M059J (cell line): ENCODE measurements around the gene DNAJB12. TPM values are rescaled to one million over a fixed set of nuclear protein-coding genes. Genes with fewer than 3 reads are reported as not detected.
"Not testable (repeated sequence)": the region's sequence is repeated elsewhere in the genome, so short reads cannot be mapped to it uniquely, and the experiment has no call there.

ENCODE experiments used
- DNase-seq: peaks from one replicate; pipeline ENCODE4 v3.0.0-alpha.2; 2012; ENCODE audit warnings: low read depth
- total RNA-seq: library from RNA; depleted of rRNA; stranded (reverse); fragments of >200 nt; shearing (Covaris generic); gene quantifications from 2 replicates; pipeline ENCODE4 v1.2.3, GENCODE V29; 2014

DNAJB12 gene
- total RNA-seq, 1 experiment from 2014 or later = 31.5 TPM

DNA sequence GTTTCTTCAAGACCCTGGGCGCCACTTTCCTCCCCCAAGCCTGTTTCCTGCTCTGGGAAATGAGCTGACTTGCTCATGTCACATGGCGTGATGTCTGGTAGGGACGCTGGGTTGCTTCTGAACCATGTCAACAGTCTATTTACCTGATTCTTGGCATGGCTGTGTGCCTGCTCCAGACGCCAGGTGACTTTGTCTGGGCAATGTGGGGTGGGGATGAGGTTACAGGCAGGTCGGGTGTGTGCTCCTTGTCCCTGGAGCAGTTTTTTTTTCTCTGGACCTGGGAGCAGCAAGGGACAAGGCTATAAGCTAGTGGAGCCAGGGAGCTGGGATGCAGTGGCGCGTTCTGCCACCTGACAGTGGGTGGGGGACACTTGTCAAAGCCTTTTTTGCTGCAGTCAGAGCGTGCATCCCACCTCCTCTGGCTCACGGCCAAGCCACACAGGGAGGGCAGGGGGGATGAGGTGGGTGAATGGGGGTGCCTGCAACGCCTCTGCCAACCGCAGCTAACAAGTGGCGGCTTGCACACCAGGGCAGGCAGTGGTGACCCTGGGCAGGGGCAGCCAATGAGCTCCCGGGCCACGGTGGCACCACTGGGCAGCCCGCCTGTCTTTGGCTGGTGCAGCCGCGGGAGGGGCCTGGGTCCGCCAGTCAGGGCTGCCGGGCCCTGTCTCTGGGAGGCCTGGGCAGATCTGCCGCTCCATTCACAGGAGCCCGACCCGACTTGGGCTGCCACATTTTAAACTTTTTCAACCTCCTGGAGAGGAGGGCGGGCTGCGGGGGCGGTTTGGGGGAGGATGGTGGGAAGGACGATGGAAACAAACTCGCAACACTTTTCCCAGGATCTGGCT is 22.9 kb downstream of the DNAJB12 start:
- peak; percentile 88 for DNase-seq

DNA sequence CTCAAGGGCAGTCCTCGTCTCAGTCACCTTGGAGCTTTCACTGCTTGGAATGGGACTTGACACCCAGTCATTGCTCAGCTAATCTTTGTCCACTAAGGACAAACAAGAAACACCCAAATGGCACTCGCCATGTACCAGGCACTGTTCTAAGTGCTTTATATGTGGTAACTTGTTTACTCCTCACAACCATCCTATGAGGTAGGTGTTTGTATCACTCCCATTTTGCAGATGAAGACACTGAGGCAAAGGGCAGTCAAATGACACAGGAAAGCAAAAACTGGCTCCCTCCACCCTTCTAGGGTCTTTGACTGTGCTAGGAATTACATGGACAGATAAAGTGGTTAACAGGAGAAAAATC is 24.7 kb downstream of the DNAJB12 start:
- no peak for DNase-seq

DNA sequence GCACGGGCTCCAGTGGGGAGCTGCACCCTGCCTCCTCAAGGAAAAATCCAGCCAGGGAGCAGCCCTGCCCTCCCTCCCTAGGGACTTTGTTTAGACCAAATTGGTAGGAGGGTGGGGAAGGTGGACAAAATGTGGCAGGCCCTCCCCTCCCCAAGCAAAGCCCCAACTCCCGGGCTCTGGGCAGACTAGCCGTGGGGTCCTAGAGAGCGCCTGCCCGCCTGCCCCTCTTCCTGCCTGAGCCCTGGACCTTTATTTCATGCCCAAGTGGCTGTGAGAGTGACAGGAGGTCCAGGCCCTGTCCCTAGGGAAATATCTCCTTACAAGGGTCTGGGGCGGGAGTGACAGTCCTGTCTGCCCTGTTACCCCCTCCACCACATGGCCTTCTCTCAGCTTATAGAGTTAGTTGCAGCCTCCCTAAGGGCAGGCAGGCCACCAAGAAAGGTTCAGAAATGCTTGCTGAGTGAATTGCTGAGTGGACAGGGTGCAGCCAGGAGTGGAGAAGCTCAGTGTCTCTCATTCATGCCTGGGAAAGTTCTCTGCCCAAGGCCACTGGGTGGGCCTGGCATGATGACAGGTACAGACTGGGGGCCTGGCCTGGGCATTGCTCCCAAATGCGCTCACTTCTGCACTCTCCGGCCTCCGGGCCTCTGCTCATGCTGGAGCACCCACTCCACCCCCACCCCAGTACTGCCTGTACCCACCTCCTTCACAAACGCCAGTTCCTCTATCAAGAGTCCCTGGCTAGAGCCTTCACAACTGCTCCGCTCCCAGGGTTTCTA is 25.2 kb downstream of the DNAJB12 start:
- DNase-seq = no peak

DNA sequence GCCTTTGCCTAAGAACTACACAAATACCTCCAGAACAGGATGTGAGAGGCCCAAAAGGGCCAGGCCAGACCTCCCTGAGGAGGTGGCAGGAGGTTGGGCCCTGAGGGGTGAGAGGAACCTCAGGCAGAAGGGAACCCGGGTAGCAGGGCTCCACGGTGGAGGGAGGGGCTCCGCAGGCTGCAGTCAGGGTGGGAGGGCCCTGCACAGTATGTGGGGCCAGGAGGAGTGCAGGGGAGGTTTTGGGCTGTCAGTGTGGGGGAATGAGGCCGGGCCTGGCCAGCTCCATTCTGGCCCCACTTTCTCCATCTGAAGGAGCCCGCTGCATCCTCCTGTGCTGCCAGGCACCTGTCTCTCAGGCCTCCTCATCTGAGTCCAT is 25.9 kb downstream of the DNAJB12 start:
- no peak for DNase-seq

DNA sequence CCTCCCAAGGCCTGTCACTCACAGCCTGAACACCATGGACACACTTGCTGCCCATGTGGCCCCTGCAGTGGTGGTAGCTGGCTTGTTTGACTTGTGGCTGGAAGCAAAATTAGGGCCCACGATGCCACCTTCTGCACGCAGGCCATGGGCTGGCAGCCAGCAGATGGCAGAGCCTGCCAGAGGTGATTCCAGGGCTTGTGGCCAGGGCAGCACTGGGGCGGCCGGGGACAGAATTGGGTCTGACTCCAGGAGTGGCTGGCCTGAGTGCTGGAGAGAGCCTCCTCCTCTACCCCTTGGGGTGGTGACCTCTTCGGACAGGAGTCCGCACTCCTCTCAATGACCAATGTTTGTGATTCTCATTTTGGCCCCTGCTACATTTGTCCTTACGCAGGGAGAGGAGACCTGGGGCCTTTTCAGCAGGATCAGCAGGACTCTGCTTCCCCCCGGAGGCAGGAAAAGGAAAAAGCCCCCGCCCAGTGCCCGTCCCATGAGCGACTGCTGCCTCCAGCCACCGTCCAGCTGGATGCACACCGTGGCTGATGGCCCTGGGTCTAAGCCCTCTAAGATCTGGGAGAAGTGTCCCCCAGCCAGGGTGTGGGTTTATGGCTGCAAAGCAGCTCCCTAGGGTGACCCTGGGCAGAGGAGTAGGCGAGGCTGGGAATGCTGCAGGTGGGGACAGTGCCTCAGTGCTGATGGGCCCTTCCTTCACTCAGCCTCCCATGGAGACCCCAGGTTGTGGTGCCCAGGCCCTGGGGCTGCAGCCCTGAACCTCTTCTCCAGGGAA is 26.5 kb downstream of the DNAJB12 start:
- peak; percentile 70 for DNase-seq

DNA sequence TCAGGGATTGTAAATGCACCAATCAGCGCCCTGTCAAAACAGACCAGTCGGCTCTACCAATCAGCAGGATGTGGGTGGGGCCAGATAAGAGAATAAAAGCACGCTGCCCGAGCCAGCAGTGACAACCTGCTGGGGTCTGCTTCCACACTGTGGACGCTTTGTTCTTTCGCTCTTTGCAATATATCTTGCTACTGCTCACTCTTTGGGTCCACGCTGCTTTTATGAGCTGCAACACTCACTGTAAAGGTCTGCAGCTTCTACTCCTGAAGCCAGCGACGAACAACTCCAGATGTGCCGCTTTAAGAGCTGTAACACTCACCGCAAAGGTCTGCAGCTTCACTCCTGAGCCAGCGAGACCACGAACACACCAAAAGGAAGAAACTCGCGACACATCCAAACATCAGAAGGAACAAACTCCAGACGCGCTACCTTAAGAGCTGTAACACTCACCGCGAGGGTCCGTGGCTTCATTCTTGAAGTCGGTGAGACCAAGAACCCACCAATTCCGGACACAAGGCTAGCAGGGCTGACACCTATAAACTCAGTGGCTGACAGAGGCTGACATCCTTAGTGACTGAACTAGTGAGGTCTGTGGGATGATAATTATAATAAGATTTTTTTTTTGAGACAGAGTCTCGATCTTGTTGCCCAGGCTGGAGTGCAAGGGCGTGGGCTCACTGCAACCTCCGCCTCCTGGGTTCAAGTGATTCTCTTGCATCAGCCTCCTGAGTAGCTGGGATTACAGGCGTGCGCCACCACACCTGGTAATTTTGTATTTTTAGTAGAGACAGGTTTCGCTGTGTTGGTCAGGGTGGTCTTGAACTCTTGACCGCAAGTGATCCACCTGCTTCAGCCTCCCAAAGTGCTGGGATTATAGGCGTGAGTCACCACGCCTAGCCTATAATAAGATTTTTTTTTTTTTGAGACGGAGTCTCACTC is 27.8 kb downstream of the DNAJB12 start:
- not testable (repeated sequence) for DNase-seq

DNA sequence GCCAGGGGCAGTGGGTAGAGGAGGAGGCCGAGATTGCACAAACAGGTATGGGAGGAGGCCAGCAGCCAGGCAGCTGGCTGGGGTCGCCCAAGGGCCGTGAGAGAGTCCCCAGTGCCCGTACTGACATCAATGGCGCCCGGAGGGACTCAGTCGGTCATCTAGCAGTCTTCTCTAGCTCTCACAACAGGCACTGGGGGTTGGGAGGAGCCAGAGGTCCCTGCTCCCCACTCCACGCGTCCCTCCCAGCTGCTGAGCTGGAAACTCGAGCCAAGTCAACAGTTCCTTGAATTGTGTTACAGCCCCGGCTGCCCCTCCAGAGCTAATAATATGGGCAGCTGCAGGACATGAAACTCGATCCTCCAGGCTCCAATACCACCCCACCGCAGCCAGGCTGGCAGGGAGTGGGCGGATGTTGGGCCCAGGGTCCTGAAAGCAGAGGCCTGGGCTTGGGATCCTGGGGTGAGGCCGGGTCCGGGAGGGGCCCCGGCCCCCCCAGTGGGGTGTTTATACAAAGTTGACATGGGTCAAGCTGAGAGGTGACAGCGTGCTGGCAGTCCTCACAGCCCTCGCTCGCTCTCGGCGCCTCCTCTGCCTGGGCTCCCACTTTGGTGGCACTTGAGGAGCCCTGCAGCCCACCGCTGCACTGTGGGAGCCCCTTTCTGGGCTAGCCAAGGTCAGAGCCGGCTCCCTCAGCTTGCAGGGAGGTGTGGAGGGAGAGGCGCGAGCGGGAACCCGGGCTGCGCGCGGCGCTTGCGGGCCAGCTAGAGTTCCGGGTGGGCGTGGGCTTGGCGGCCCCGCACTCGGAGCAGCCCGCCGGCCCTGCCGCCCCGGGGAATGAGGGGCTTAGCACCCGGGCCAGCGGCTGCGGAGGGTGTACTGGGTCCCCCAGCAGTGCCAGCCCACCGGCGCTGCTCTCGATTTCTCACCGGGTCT is 29.2 kb downstream of the DNAJB12 start:
- peak; percentile 52 for DNase-seq

DNA sequence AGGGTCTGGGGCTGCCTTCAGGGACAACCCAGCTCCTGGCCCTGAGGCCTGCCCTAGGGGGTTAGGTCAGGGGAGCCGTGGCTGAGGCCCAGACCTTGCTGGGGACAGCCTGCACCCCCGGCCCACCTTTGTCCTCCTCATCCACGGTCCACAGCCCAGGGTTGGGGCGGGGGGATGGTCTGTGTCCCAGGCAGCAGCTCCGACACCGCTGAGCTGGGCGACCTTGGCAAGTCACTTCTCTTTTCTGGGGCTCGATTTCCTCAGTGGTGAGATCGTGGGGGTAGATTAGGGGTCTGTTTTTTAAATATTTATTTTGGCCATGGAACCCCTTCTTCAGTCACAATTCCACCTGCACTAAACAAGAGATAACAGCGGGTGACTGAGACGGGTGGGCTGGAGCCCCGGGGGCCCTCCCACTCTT is 30.9 kb downstream of the DNAJB12 start:
- no peak for DNase-seq

DNA sequence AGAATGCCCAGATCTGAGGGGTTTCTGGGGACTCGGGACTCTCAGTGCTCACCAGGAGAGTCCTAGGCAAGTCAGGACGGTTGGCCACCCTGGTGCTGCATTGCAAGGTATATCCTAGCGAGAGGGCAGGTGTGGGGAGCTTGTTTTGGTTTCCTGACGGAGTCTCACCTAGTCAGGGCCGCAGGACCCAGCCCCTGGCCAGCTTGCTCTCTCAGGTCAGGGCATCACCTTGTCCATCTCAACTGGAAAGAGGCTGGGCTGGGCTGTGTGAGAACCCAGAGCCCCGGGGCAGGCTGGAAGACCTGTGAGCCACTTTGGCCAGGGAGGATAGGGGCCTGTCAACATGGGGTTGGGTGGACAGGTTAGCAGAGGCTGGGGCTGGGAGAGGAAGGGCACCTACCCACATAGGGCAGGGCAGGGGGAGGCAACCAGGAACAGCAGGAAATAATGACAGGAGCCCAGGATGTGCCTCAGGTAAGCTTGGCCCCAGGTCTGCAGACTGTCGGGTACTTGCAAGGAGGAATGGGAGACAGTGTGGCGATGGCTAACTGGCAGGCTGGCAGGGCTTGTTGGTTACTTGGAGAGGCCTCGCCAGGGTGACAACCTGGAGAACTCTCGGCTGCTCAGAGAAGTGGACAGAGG is 31.5 kb downstream of the DNAJB12 start:
- no peak for DNase-seq

DNA sequence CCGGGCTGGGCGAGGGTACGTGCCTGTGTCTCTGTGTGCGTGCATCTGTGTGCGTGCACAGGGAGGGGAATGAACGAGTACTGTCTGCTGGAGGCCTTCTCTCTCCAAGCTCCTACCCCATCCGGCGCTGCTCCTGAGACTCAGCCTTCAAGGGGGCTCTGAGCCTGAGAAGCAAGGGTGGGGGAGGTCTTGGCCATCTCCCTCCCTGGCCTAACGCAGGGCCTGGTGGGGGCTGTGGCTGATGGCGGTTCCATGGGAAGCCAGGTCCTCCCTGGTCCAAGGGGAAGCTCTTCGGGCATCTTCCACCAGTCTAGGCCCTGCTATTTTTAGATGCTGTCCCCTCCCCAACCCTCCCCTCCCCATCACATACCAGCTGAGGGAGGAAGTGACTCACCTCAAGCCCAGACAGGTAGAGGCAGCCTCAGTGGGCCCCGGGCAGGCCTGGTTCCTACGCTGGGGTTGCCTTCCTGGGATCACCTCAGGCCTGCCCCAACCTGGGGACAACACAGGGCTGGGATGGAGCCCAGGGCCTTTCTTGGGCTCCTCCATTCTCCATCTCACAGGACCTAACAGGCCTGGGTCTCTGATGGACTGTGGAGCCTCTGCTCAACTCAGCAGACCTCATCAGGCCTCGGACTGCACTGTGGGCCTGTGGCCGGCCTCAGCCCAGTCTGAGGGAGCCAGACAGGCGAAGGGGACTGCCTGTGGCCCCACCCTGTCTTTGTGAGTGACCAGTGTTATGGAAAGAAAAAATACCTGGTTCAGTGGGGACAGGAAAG is 32.2 kb downstream of the DNAJB12 start:
- no peak for DNase-seq

DNA sequence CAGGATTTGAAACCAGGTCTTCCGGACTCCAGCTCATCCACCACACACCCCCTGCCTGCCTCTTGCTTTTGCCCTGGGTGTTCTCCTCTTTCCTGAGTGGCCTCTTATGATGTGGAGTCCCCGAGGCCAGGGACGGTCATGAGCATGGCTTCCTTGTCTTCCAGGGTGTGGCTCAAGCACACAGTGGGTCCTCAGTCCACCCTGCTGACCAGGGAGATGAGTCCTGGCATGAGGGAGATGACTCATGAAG is 32.8 kb downstream of the DNAJB12 start:
- no peak for DNase-seq

DNA sequence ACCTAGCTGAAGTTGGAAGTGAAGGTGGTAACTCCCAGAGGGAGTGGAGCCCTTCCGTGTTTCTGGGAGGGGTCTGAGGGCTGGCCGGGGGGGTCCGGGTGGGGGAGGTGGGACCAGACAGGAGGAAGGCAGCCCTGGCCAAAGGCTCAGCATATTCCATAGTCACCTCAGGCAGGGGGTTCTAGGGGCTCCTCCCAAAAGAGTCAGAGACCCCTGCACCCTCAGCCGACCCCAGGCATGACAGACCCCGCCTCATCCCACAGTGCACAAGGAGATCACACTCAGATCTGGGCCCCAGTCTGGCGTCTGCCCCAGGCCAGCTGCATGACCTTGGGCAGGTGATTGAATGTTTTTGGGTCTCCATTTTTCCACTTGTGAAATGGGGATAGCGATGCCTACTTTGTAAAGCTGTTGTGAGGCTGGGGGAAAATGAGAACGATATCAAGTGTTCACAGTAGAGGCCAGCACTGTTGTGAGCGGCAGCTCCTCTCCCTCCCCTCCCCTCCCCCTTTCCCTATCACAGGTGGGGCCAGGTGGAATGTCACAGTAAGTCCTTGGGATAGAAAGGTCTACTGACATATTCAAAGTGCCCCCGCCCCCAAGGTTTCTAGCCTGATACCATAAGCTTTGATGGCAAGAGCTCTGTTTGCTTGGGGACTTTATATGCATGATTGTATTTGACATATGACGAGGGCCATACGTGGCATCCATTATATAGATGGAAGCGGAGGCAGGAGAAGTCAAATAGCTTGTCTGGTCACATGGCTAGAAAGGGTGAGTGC is 33.3 kb downstream of the DNAJB12 start:
- no peak for DNase-seq

DNA sequence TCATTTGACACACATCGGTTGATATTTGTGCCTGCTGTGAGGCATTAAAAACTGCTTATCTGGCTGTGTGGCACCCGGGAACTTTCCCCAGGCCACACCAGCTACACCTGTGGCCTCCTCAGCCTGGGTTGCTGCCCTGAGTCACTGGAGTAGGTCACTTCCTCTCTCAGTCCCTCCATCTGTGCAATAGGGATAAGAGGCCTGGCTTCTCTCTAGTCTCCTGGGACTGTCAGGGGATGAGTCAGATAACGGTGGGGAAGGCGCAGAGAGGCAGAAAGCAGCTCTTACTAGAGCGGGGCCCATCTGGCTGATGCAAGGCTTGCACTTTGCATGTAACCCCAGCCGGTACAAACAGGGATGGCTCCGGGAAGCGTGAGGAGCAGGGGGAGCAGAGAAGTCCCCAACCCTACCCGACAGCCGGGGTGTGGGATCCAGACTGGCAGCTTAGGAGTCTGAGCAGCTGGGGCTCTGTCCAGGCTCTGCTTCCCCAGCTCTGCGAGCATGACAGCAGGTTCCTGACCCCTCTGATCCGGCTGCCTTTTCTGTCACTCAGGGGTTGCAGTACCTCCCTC is 34.0 kb downstream of the DNAJB12 start:
- peak; percentile 96 for DNase-seq

DNA sequence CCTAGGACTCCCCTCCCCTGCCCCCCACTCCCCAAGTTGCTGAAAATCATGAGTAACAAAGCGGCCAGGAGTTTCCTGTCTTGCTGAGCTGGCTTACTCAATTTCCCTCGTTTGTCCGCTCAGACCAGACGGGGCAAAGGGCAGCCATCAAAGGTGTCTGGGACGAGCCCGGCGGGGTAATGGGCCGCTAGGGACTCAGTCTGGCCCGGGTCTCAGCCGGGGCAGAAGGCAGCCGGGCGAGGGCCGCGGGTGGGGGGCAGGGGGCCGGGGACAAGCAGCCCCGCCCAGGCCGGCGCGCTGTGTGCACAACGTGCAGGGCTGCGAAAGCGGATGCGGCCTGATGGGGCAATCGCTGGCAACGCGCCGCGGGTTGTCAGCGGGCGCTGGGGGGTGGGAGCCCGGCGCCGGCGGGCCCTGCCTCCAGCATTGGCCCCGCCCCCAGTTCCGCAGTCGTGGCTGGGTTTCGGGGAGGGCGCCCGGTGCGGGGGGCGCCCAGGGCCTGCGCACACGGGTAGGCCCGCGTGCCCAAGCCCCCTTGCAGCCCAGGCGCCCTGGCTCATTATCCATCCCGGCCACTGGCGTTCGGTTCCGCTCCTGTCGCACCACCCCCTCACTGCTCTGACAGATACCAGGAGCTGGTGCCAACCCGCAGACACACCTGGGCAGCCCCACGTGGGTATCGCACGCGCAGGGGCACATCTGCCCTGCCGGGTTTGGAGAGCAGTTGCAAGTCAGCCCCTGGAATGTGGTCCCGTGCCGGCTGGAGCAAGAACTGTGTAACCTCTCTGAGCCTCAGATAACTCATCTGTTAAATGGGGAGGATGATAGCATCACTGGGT is 35.1 kb downstream of the DNAJB12 start:
- DNase-seq = peak; percentile 85

DNA sequence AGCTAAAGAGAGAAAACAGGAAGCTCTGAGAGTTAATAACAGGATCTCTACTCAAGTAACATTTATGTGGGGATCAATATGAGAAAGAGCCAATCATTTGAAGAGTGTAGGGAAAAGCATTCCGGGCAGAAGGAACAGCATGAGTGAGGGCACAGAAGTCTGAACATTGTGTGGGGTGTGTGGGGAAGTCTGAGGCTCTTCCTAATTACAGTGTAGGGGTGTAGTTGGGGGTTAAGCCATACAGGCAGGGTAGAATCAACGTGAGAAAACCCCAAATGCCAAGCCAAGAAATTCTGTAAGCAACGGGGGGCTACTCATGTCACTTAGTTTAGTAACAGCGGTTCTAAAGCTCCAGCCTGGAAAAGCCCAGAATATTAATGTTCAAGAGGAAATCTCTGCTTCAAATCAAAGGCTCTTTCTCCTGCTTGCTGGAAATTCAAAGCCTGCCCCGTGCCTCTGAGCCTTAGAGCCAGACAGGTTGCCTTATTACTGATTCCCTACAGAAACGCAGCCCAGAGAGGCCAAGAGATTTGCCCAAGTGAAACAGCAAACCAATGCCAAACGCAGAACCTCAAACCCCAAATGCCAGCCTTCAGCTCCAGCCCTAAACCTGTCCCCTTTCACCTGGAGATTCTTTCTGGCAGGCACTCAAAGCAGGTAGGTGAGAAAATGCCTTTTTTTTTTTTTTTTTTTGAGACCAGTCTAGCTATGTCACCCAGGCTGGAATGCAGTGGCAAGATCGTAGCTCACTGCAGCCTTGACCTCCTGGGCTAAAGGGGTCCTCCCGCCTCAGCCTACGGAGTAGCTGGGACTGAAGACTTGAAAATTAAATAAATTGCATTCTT is 36.1 kb downstream of the DNAJB12 start:
- no peak for DNase-seq
